Neuronal stem cell (in vitro differentiated cells): ENCODE results near the gene THSD4.

Source experiments
- DNase-seq: peaks from one replicate; pipeline ENCODE4 v3.0.0-alpha.2; 2013; ENCODE audit warnings: low spot score
- H2AFZ ChIP-seq: one replicate; pipeline ENCODE4 v1.6.1; 2013; ENCODE audit warnings: mild to moderate bottlenecking, low read length, inconsistent platforms
- H2AK5ac ChIP-seq: 2 replicates; pipeline ENCODE4 v1.6.1; 2013; ENCODE audit warnings: low read depth, mild to moderate bottlenecking, inconsistent platforms, low read length, moderate library complexity, mixed read lengths
- H2BK120ac ChIP-seq: 2 replicates; pipeline ENCODE4 v1.6.1; 2013; ENCODE audit warnings: low read depth, mild to moderate bottlenecking, inconsistent platforms, low read length, moderate library complexity, mixed read lengths
- H2BK12ac ChIP-seq: one replicate; pipeline ENCODE4 v1.6.1; 2013; ENCODE audit warnings: low read length, inconsistent platforms
- H2BK15ac ChIP-seq: 2 replicates; pipeline ENCODE4 v1.6.1; 2013; ENCODE audit warnings: mild to moderate bottlenecking, low read length, inconsistent platforms, mixed read lengths
- H2BK5ac ChIP-seq: one replicate; pipeline ENCODE4 v1.6.1; 2013; ENCODE audit warnings: inconsistent platforms, mild to moderate bottlenecking, low read length, moderate library complexity
- H3K14ac ChIP-seq: one replicate; pipeline ENCODE4 v1.6.1; 2013; ENCODE audit warnings: low read length, inconsistent platforms
- H3K18ac ChIP-seq: 2 replicates; pipeline ENCODE4 v1.6.1; 2013; ENCODE audit warnings: low read length, inconsistent platforms
- H3K23ac ChIP-seq: 2 replicates; pipeline ENCODE4 v1.6.1; 2013; ENCODE audit warnings: low read depth, mild to moderate bottlenecking, mixed read lengths, low read length, inconsistent platforms; ENCODE audit not compliant: poor library complexity
- H3K27ac ChIP-seq: replicated peaks from 3 replicates; pipeline ENCODE4 v1.5.1; 2013; ENCODE audit warnings: low read length, inconsistent platforms
- H3K27me3 ChIP-seq, 3 experiments: 2 replicates each; pipeline ENCODE4 v1.6.1; 2013; ENCODE audit warnings: low read length in 3 of 3, mild to moderate bottlenecking in 2 of 3, inconsistent platforms in 1 of 3, low read depth in 1 of 3, mixed read lengths in 1 of 3, moderate library complexity in 1 of 3; ENCODE audit not compliant: control insufficient read depth in 3 of 3, insufficient read depth in 3 of 3
- H3K36me3 ChIP-seq, 2 donors: replicated peaks in 1 of 2; 2 replicates each; pipeline ENCODE4 v1.6.1; 2013; ENCODE audit warnings: low read length in 2 of 2; ENCODE audit not compliant: control insufficient read depth in 2 of 2, insufficient read depth in 2 of 2
- H3K4ac ChIP-seq: 2 replicates; pipeline ENCODE4 v1.6.1; 2013; ENCODE audit warnings: inconsistent platforms, mild to moderate bottlenecking, low read length, moderate library complexity
- H3K4me1 ChIP-seq, 2 donors: 1 replicate in 1 of 2; 2 replicates in 1 of 2; pipeline ENCODE4 v1.6.1; 2013; ENCODE audit warnings: low read length in 2 of 2, low read depth in 1 of 2; ENCODE audit not compliant: control insufficient read depth in 2 of 2, insufficient read depth in 1 of 2
- H3K4me2 ChIP-seq: one replicate; pipeline ENCODE4 v1.6.1; 2013; ENCODE audit warnings: mild to moderate bottlenecking, low read length, inconsistent platforms; ENCODE audit not compliant: insufficient read depth, poor library complexity, severe bottlenecking
- H3K4me3 ChIP-seq, 2 donors: 2 replicates each; pipeline ENCODE4 v1.5.1; 2013; ENCODE audit warnings: low read length in 2 of 2, mild to moderate bottlenecking in 2 of 2, inconsistent platforms in 1 of 2, moderate library complexity in 1 of 2
- H3K79me1 ChIP-seq: one replicate; pipeline ENCODE4 v1.6.1; 2013; ENCODE audit warnings: low read depth, mild to moderate bottlenecking, inconsistent platforms, low read length, moderate library complexity
- H3K9ac ChIP-seq: one replicate; pipeline ENCODE4 v1.6.1; 2013; ENCODE audit warnings: mild to moderate bottlenecking, low read depth, low read length, inconsistent platforms; ENCODE audit not compliant: poor library complexity
- H3K9me3 ChIP-seq, 2 donors: replicated peaks in 1 of 2; 2 replicates each; pipeline versions ENCODE3 to v1.6.1; 2013; ENCODE audit warnings: low read length in 2 of 2, mild to moderate bottlenecking in 2 of 2, inconsistent platforms in 1 of 2, low read depth in 1 of 2, mixed read lengths in 1 of 2, moderate library complexity in 1 of 2; ENCODE audit not compliant: control insufficient read depth in 2 of 2, insufficient read depth in 1 of 2
- H4K8ac ChIP-seq: one replicate; pipeline ENCODE4 v1.6.1; 2013; ENCODE audit warnings: low read depth, mild to moderate bottlenecking, inconsistent platforms, low read length, moderate library complexity
- H4K91ac ChIP-seq: one replicate; pipeline ENCODE4 v1.6.1; 2013; ENCODE audit warnings: low read length, low read depth, mild to moderate bottlenecking, inconsistent platforms; ENCODE audit not compliant: poor library complexity
- WGBS, 2 donors: extraction: QIAGEN DNeasy Blood & Tissue Kit; methylation state at CpG; one replicate each; pipeline ENCODE4 v1.1.7; 2013; ENCODE audit warnings: missing lambda C conversion rate in 2 of 2, mixed read lengths in 1 of 2; ENCODE audit not compliant: insufficient read length in 2 of 2, insufficient replicate concordance in 1 of 2; ENCODE audit errors: extremely low coverage in 2 of 2; 5-methylcytosine and 5-hydroxymethylcytosine counted together

Gene THSD4

GRCh38 chr15:71085809-71086208 is 29.5 kb upstream of the THSD4 start:
- H4K8ac ChIP-seq, result no peak overlapping the region
- no CpG with 5 or more reads among the region's 3 CpGs for WGBS, 2 donors
- no peak for DNase-seq
- H3K4me2 ChIP-seq, result no peak overlapping the region
- H2BK5ac ChIP-seq, result no peak overlapping the region
- no peak overlapping the region for H3K14ac ChIP-seq
- H3K18ac ChIP-seq, result no peak overlapping the region
- no peak overlapping the region for H2BK15ac ChIP-seq
- H3K4me1 ChIP-seq, result peaks cover 0 to 3% of the 10 kb centered on the region in 2 donors
- H2BK12ac ChIP-seq, result no peak overlapping the region
- H3K27ac ChIP-seq, result no peak overlapping the region
- H3K9ac ChIP-seq, result no peak overlapping the region
- no peaks in the 10 kb centered on the region for H3K27me3 ChIP-seq
- H2AFZ ChIP-seq, result no peak overlapping the region
- no peak overlapping the region for H2AK5ac ChIP-seq
- no peak overlapping the region for H4K91ac ChIP-seq
- no peaks in the 10 kb centered on the region for H3K79me1 ChIP-seq
- H3K9me3 ChIP-seq, result no peaks in the 10 kb centered on the region
- no peak overlapping the region for H3K23ac ChIP-seq
- no peak overlapping the region for H2BK120ac ChIP-seq
- H3K4me3 ChIP-seq, result no peak overlapping the region
- H3K4ac ChIP-seq, result no peak overlapping the region
- no peaks in the 10 kb centered on the region for H3K36me3 ChIP-seq

GRCh38 chr15:71088155-71088554 is 27.1 kb upstream of the THSD4 start:
- no peak overlapping the region for H2AFZ ChIP-seq
- no peak overlapping the region for H2BK15ac ChIP-seq
- no peak overlapping the region for H3K18ac ChIP-seq
- no peaks in the 10 kb centered on the region for H3K79me1 ChIP-seq
- no peak overlapping the region for H2BK5ac ChIP-seq
- H3K36me3 ChIP-seq, result no peaks in the 10 kb centered on the region
- no peak overlapping the region for H2AK5ac ChIP-seq
- no peak overlapping the region for H3K9ac ChIP-seq
- H3K4me2 ChIP-seq, result no peak overlapping the region
- peaks cover 0 to 3% of the 10 kb centered on the region in 2 donors for H3K4me1 ChIP-seq
- no peak for DNase-seq
- no peak overlapping the region for H3K4me3 ChIP-seq
- no peak overlapping the region for H2BK12ac ChIP-seq
- no peak overlapping the region for H3K23ac ChIP-seq
- no peaks in the 10 kb centered on the region for H3K9me3 ChIP-seq
- H3K14ac ChIP-seq, result no peak overlapping the region
- no peak overlapping the region for H2BK120ac ChIP-seq
- H3K4ac ChIP-seq, result no peak overlapping the region
- no peak overlapping the region for H4K8ac ChIP-seq
- no peak overlapping the region for H3K27ac ChIP-seq
- no peaks in the 10 kb centered on the region for H3K27me3 ChIP-seq
- no peak overlapping the region for H4K91ac ChIP-seq

GRCh38 chr15:71088683-71089082 is 26.6 kb upstream of the THSD4 start:
- H2BK12ac ChIP-seq, result no peak overlapping the region
- H3K36me3 ChIP-seq, result no peaks in the 10 kb centered on the region
- H3K9ac ChIP-seq, result no peak overlapping the region
- no peak overlapping the region for H3K4me2 ChIP-seq
- no peak overlapping the region for H3K18ac ChIP-seq
- no peak overlapping the region for H4K91ac ChIP-seq
- H4K8ac ChIP-seq, result no peak overlapping the region
- no peak overlapping the region for H2BK120ac ChIP-seq
- no peak overlapping the region for H3K14ac ChIP-seq
- H2AFZ ChIP-seq, result no peak overlapping the region
- no peaks in the 10 kb centered on the region for H3K9me3 ChIP-seq
- H3K4me3 ChIP-seq, result no peak overlapping the region
- H2BK5ac ChIP-seq, result no peak overlapping the region
- no peaks in the 10 kb centered on the region for H3K79me1 ChIP-seq
- no peak overlapping the region for H2AK5ac ChIP-seq
- WGBS, 2 donors, result no CpG with 5 or more reads among the region's 1 CpG
- H2BK15ac ChIP-seq, result no peak overlapping the region
- no peaks in the 10 kb centered on the region for H3K27me3 ChIP-seq
- no peak overlapping the region for H3K4ac ChIP-seq
- H3K4me1 ChIP-seq, result peaks cover 0 to 3% of the 10 kb centered on the region in 2 donors
- no peak for DNase-seq
- H3K23ac ChIP-seq, result no peak overlapping the region
- H3K27ac ChIP-seq, result no peak overlapping the region

- DNase-seq, result no peak
- H3K4ac ChIP-seq, result no peak overlapping the region
- no peak overlapping the region for H3K14ac ChIP-seq
- H3K27ac ChIP-seq, result no peak overlapping the region
- H3K4me2 ChIP-seq, result no peak overlapping the region
- no peak overlapping the region for H4K8ac ChIP-seq
- H3K23ac ChIP-seq, result no peak overlapping the region
- no peak overlapping the region for H2BK12ac ChIP-seq
- WGBS, 2 donors, result no CpG with 5 or more reads among the region's 1 CpG
- H3K18ac ChIP-seq, result no peak overlapping the region
- no peak overlapping the region for H3K4me3 ChIP-seq
- peaks cover 0 to 3% of the 10 kb centered on the region in 2 donors for H3K4me1 ChIP-seq
- H3K79me1 ChIP-seq, result no peaks in the 10 kb centered on the region
- H2AFZ ChIP-seq, result no peak overlapping the region
- no peaks in the 10 kb centered on the region for H3K27me3 ChIP-seq
- H2BK120ac ChIP-seq, result no peak overlapping the region
- no peaks in the 10 kb centered on the region for H3K9me3 ChIP-seq
- no peak overlapping the region for H3K9ac ChIP-seq
- no peak overlapping the region for H2BK15ac ChIP-seq
- no peak overlapping the region for H2AK5ac ChIP-seq
- no peak overlapping the region for H2BK5ac ChIP-seq
- H3K36me3 ChIP-seq, result no peaks in the 10 kb centered on the region
- H4K91ac ChIP-seq, result no peak overlapping the region
Observed at GRCh38 chr15:71089801-71090200, 25.5 kb upstream of the THSD4 start.
